Neural crest cell (in vitro differentiated cells): ENCODE data around the gene GFRA4. TPM values are rescaled to one million over a fixed set of nuclear protein-coding genes. Genes with fewer than 3 reads are reported as not detected.

ENCODE experiments used
- DNase-seq: peaks from one replicate; pipeline ENCODE4 v3.0.0; 2021; ENCODE audit warnings: low read depth, mixed read lengths, low spot score
- H3K27ac Mint-ChIP-seq: one replicate; pipeline ENCODE4 v1.8.0; 2021; ENCODE audit warnings: mild to moderate bottlenecking, mixed read lengths; ENCODE audit not compliant: unreplicated experiment
- H3K27me3 Mint-ChIP-seq: 2 replicates; pipeline ENCODE4 v1.8.0; 2021; ENCODE audit warnings: low read depth, mild to moderate bottlenecking, mixed read lengths
- H3K36me3 Mint-ChIP-seq: 2 replicates; pipeline ENCODE4 v1.8.0; 2021; ENCODE audit warnings: low read depth, mild to moderate bottlenecking, mixed read lengths
- H3K4me1 Mint-ChIP-seq: 2 replicates; pipeline ENCODE4 v1.8.0; 2021; ENCODE audit warnings: mixed read lengths
- H3K4me3 Mint-ChIP-seq: one replicate; pipeline ENCODE4 v1.8.0; 2021; ENCODE audit warnings: mild to moderate bottlenecking, mixed read lengths
- H3K9me3 Mint-ChIP-seq: 2 replicates; pipeline ENCODE4 v1.8.0; 2021; ENCODE audit warnings: mixed read lengths
- CTCF ChIP-seq: fragments of 200-600 bp; sonication (generic); conservative IDR thresholded peaks from 2 replicates; pipeline ENCODE4 v1.5.0; 2021; ENCODE audit warnings: antibody characterized with exemption, mild to moderate bottlenecking
- total RNA-seq: library from RNA; stranded (reverse); gene quantifications from 2 replicates; pipeline ENCODE4 v1.2.1, GENCODE V29; 2021

Gene GFRA4
- total RNA-seq, 1 donor from 2014 or later: not detected

- no peak overlapping the region for H3K4me3 Mint-ChIP-seq
- peaks cover 10% of the 10 kb centered on the region for H3K36me3 Mint-ChIP-seq
- no peaks in the 10 kb centered on the region for H3K27me3 Mint-ChIP-seq
- peaks cover 32% of the 10 kb centered on the region for H3K4me1 Mint-ChIP-seq
- H3K27ac Mint-ChIP-seq: no peak overlapping the region
- no peak for DNase-seq
- TF ChIP-seq CTCF: no peak
- H3K9me3 Mint-ChIP-seq: peaks cover 5% of the 10 kb centered on the region
Measured at GRCh38 chr20:3646651-3647050, 16.5 kb downstream of the GFRA4 start.

- peak overlapping the region; percentile 2 for H3K27ac Mint-ChIP-seq
- H3K4me3 Mint-ChIP-seq: no peak overlapping the region
- H3K4me1 Mint-ChIP-seq: peaks cover 32% of the 10 kb centered on the region
- no peak for TF ChIP-seq CTCF
- H3K36me3 Mint-ChIP-seq: peaks cover 11% of the 10 kb centered on the region
- H3K27me3 Mint-ChIP-seq: no peaks in the 10 kb centered on the region
- no peak for DNase-seq
- H3K9me3 Mint-ChIP-seq: peaks cover 5% of the 10 kb centered on the region
Measured at GRCh38 chr20:3646067-3646440, 17.1 kb downstream of the GFRA4 start.

DNA sequence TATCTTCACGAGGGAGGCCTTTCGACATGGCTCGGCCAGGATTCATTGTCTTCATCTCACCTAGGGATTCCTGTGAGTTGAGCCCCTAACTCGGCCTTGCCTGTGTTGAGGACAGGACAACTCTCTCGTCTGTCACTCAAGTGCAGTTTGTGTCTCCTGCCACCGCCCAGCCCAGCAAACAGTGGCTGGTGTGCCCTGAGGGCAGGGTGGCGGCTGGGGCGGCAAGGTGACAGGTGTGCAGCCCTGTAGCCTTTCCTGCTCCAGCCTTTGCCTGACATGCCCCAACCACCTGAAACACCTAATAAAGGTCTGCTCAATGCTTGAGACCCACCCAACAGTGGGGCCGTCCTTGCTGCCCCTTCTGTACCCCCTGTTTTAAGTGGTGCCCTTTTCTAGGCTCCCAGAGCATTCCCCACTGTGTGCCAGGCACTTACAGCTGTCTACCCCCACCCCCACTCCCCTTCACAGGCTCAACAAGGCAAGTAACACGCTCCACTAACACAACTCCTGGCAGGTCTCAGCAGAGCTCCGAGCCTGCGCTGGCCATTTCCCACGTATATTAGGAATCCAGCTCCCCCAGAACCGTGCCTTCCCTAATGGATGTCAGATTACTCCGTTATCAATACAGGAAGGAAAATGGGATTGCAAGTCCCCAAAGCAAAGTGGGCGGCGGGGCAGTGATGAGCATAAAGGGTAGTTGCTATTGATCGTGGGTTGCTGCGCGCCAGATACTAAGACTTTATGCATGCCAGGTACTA is 17.7 kb downstream of the GFRA4 start:
- Mint-ChIP-seq H3K36me3 (peaks cover 16% of the 10 kb centered on the region), H3K9me3 (peaks cover 9% of the 10 kb centered on the region), H3K27me3 (no peaks in the 10 kb centered on the region), H3K4me1 (peaks cover 32% of the 10 kb centered on the region), H3K4me3 (no peak overlapping the region), H3K27ac (no peak overlapping the region)
- DNase-seq: no peak
- no peak for TF ChIP-seq CTCF

DNA sequence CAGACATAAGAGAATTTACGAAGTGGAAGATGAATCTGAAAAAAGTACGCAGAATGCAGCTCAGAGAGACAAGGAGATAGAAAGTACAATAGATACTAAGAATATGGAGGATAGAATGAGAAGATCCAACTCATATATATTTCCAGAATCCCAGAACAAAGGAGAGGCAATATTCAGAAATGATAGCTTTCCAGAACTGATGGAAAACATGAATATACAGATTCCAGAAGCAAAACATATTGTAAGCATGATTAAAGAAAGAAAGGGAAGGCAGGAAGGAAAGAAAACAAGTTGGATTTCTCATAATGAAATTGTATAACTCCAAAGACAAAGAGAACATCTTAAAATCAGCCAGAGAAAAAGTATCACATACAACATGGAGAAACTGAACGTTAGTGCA is 22.9 kb downstream of the GFRA4 start:
- Mint-ChIP-seq H3K4me3 (no peak overlapping the region), H3K27me3 (no peaks in the 10 kb centered on the region), H3K36me3 (peaks cover 26% of the 10 kb centered on the region), H3K9me3 (peaks cover 13% of the 10 kb centered on the region), H3K4me1 (no peaks in the 10 kb centered on the region), H3K27ac (no peak overlapping the region)
- no peak for DNase-seq
- no peak for TF ChIP-seq CTCF

GRCh38 chr20:3635346-3635745 is 27.9 kb downstream of the GFRA4 start:
- Mint-ChIP-seq H3K27ac (no peak overlapping the region), H3K4me1 (peaks cover 2% of the 10 kb centered on the region), H3K9me3 (peaks cover 3% of the 10 kb centered on the region), H3K27me3 (no peaks in the 10 kb centered on the region), H3K36me3 (peaks cover 10% of the 10 kb centered on the region), H3K4me3 (no peak overlapping the region)
- TF ChIP-seq CTCF: no peak
- no peak for DNase-seq
